ENCODE results near the gene SEC22A.

DNA sequence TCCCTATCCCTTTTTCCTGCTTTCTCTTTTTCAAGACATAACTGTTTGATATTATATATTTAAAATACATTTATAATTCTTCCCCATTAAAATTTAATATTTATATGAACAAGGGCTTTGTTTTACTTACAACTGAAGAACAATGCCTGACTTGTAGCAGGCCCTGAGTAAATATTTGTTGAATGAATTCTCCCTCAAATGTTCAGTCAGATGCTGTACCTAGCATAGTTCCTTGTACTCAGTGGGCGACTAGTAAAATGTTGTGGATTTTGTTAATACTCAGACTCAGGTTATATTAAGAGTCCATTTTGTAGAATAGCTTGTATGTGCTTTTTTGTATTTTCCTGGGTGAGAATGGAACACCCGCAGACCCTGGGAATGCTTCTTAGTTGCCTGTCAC lies 69.1 kb downstream of the SEC22A start:
- TF ChIP-seq RAD21 (IDR thresholded peaks at IDR 0.05; ENCODE audit: low read depth) (no peak), TCF12 (IDR thresholded peaks at IDR 0.05; ENCODE audit: low read depth) (no peak), YY1 (IDR thresholded peaks at IDR 0.05; ENCODE audit: low read depth) (no peak), USF1 (IDR thresholded peaks at IDR 0.05) (no peak), EP300 (IDR thresholded peaks at IDR 0.05; ENCODE audit: borderline replicate concordance) (no peak), CREB1 (IDR thresholded peaks at IDR 0.05; ENCODE audit: low read depth) (no peak), REST (IDR thresholded peaks at IDR 0.05; ENCODE audit: low read depth) (no peak), EGR1 (IDR thresholded peaks at IDR 0.05) (no peak), TAF1 (IDR thresholded peaks at IDR 0.05; ENCODE audit: low read depth) (no peak), TEAD4 (IDR thresholded peaks at IDR 0.05) (no peak), NFIC (IDR thresholded peaks at IDR 0.05) (no peak), FOXM1 (IDR thresholded peaks at IDR 0.05; ENCODE audit: borderline replicate concordance, low read depth) (no peak)
- TF ChIP-seq, protein P1, sequence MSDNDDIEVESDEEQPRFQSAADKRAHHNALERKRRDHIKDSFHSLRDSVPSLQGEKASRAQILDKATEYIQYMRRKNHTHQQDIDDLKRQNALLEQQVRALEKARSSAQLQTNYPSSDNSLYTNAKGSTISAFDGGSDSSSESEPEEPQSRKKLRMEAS (IDR thresholded peaks at IDR 0.05), result no peak
